GM18858 (cell line): Measurements from ENCODE around the gene KRTAP10-2.

ENCODE experiments used
- ATAC-seq: cut with Tn5 transposase; IDR thresholded peaks from one replicate; pipeline ENCODE4 v1.9.1; 2021; ENCODE audit not compliant: unreplicated experiment

KRTAP10-2 gene

GRCh38 chr21:44515359-44516165 is 35.7 kb downstream of the KRTAP10-2 start:
- ATAC-seq, result no peak

GRCh38 chr21:44514746-44515358 is 36.5 kb downstream of the KRTAP10-2 start:
- ATAC-seq, result no peak

GRCh38 chr21:44514218-44514520 is 37.1 kb downstream of the KRTAP10-2 start:
- ATAC-seq, result no peak

GRCh38 chr21:44513389-44514217 is 37.7 kb downstream of the KRTAP10-2 start:
- no peak for ATAC-seq

- ATAC-seq, result no peak
These were observed 38.6 kb downstream of the KRTAP10-2 start for GRCh38 chr21:44512496-44513388.

- ATAC-seq, result no peak
These were observed 39.4 kb downstream of the KRTAP10-2 start for GRCh38 chr21:44511938-44512275.

- no peak for ATAC-seq
These were observed 39.9 kb downstream of the KRTAP10-2 start for GRCh38 chr21:44511219-44511937.

GRCh38 chr21:44510508-44511218 is 40.6 kb downstream of the KRTAP10-2 start:
- ATAC-seq, result no peak

GRCh38 chr21:44510109-44510507 is 41.2 kb downstream of the KRTAP10-2 start:
- no peak for ATAC-seq

- ATAC-seq, result no peak
These were observed 41.8 kb downstream of the KRTAP10-2 start for GRCh38 chr21:44509539-44509938.

GRCh38 chr21:44508711-44509445 is 42.4 kb downstream of the KRTAP10-2 start:
- ATAC-seq, result no peak

GRCh38 chr21:44508426-44508710 is 42.9 kb downstream of the KRTAP10-2 start:
- ATAC-seq, result no peak

GRCh38 chr21:44507673-44508425 is 43.5 kb downstream of the KRTAP10-2 start:
- ATAC-seq, result no peak

GRCh38 chr21:44506279-44507255 is 44.7 kb downstream of the KRTAP10-2 start:
- no peak for ATAC-seq

- no peak for ATAC-seq
These were observed 45.5 kb downstream of the KRTAP10-2 start for GRCh38 chr21:44505673-44506278.

- no peak for ATAC-seq
These were observed 47.4 kb downstream of the KRTAP10-2 start for GRCh38 chr21:44503901-44504399.
